Measurements from ENCODE around the gene PMM2.

PMM2 gene

DNA sequence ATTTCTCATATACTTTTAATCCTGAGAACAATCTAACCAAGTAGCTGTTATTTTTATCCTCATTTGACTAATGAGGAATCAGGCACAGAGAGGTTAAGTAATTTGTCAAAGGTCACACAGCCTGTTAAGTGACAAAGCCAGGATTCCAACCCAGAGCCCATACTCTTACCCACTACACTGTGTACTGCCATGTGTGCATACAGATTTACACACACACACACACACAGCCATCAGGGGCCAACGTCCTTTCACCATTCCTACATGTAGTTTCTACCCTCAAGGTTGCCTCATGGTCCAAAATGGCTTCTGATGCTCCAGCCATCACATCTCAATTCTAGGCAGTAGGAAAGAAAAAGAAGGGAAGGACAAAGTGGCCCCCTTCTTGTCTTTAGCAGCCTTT lies 22.3 kb upstream of the PMM2 start:
- no peaks in the 10 kb centered on the region for H3K4me1 ChIP-seq (ENCODE audit: insufficient read depth, low read length, poor library complexity, severe bottlenecking)
- TF ChIP-seq, protein P1, sequence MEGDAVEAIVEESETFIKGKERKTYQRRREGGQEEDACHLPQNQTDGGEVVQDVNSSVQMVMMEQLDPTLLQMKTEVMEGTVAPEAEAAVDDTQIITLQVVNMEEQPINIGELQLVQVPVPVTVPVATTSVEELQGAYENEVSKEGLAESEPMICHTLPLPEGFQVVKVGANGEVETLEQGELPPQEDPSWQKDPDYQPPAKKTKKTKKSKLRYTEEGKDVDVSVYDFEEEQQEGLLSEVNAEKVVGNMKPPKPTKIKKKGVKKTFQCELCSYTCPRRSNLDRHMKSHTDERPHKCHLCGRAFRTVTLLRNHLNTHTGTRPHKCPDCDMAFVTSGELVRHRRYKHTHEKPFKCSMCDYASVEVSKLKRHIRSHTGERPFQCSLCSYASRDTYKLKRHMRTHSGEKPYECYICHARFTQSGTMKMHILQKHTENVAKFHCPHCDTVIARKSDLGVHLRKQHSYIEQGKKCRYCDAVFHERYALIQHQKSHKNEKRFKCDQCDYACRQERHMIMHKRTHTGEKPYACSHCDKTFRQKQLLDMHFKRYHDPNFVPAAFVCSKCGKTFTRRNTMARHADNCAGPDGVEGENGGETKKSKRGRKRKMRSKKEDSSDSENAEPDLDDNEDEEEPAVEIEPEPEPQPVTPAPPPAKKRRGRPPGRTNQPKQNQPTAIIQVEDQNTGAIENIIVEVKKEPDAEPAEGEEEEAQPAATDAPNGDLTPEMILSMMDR (conservative IDR thresholded peaks at IDR 0.05; ENCODE audit: low read length): no peak
- no peak for TF ChIP-seq EZH2phosphoT487 (IDR thresholded peaks at IDR 0.05; ENCODE audit: borderline replicate concordance)
- H3F3A ChIP-seq (ENCODE audit: low read depth): no peaks in the 10 kb centered on the region
- H3K9me2 ChIP-seq (replicated peaks; ENCODE audit: low read depth, low read length): no peaks in the 10 kb centered on the region
- no peaks in the 10 kb centered on the region for H4K20me1 ChIP-seq (ENCODE audit: insufficient read depth, low read length, poor library complexity, severe bottlenecking)
- H2AFZ ChIP-seq (ENCODE audit: low read length): no peak overlapping the region
- H3K36me3 ChIP-seq (ENCODE audit: insufficient read depth, low read length): no peaks in the 10 kb centered on the region
- no peaks in the 10 kb centered on the region for H3K9me3 ChIP-seq (ENCODE audit: insufficient read depth, low read depth, low read length)
- H3K79me2 ChIP-seq (ENCODE audit: insufficient read depth, low read length): no peaks in the 10 kb centered on the region
- no peak overlapping the region for H3K9ac ChIP-seq (ENCODE audit: low read depth, low read length, poor library complexity, severe bottlenecking)
- H3K27me3 ChIP-seq (ENCODE audit: insufficient read depth, low read length, poor library complexity, severe bottlenecking): no peaks in the 10 kb centered on the region
- no peak overlapping the region for H3K4me3 ChIP-seq (ENCODE audit: low read length, poor library complexity, severe bottlenecking)
- H3K4me2 ChIP-seq (ENCODE audit: low read depth, low read length, poor library complexity, severe bottlenecking): no peak overlapping the region

DNA sequence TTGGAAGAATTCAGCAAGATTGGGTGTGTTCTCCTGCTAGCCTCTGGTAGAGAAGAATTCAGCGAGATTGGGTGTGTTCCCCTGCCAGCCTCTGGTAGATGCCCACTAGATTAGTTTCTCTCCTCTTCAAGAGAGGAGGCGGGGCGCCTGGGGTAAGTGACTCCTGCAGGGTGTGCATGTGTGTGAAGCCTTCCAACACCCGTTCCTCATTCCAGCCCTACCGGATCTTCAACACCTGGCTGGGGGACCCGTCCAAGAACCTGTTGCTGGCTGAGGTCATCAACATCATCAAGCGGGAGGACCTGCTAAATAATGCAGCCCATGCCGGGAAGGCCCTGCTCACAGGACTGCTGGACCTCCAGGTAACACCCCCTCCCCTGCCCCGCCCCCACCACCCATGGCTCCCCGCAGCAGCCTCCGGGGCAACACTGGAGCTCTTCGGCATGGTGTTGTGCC lies 21.5 kb upstream of the PMM2 start:
- Histone ChIP-seq H2AFZ (ENCODE audit: low read length) (no peak overlapping the region), H3K9me2 (replicated peaks; ENCODE audit: low read depth, low read length) (no peaks in the 10 kb centered on the region), H3K4me2 (ENCODE audit: low read depth, low read length, poor library complexity, severe bottlenecking) (no peak overlapping the region), H3K79me2 (ENCODE audit: insufficient read depth, low read length) (no peaks in the 10 kb centered on the region), H3F3A (ENCODE audit: low read depth) (no peaks in the 10 kb centered on the region), H3K9me3 (ENCODE audit: insufficient read depth, low read depth, low read length) (no peaks in the 10 kb centered on the region), H4K20me1 (ENCODE audit: insufficient read depth, low read length, poor library complexity, severe bottlenecking) (no peaks in the 10 kb centered on the region), H3K4me1 (ENCODE audit: insufficient read depth, low read length, poor library complexity, severe bottlenecking) (no peaks in the 10 kb centered on the region), H3K27me3 (ENCODE audit: insufficient read depth, low read length, poor library complexity, severe bottlenecking) (no peaks in the 10 kb centered on the region), H3K9ac (ENCODE audit: low read depth, low read length, poor library complexity, severe bottlenecking) (no peak overlapping the region), H3K36me3 (ENCODE audit: insufficient read depth, low read length) (no peaks in the 10 kb centered on the region), H3K4me3 (ENCODE audit: low read length, poor library complexity, severe bottlenecking) (no peak overlapping the region)
- no peak for TF ChIP-seq EZH2phosphoT487 (IDR thresholded peaks at IDR 0.05; ENCODE audit: borderline replicate concordance)
- TF ChIP-seq, protein P1 (conservative IDR thresholded peaks at IDR 0.05; ENCODE audit: low read length): no peak

DNA sequence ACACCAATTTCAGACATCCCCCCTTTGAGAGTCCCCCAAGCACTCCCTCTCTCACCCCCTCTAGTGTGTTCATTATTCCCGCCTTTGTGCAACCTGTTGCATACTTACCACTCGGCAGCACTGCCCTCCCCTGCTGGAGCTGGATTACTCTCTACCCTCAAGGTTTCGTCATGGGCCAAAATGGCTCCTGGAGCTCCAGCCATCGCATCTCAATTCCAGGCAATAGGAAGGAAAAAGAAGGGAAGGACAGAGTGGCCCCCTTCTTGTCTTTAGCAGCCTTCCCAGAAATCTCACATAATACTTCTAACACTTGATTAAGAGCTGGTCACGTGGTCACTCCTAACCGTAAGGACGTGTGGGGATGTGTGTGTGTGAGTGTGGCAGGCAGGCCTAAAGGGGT lies 20.4 kb upstream of the PMM2 start:
- no peak overlapping the region for H3K4me3 ChIP-seq (ENCODE audit: low read length, poor library complexity, severe bottlenecking)
- H3K4me2 ChIP-seq (ENCODE audit: low read depth, low read length, poor library complexity, severe bottlenecking): no peak overlapping the region

More for the DNA sequence above, 20.4 kb upstream of the PMM2 start:
- no peaks in the 10 kb centered on the region for H4K20me1 ChIP-seq (ENCODE audit: insufficient read depth, low read length, poor library complexity, severe bottlenecking)
- no peak overlapping the region for H3K9ac ChIP-seq (ENCODE audit: low read depth, low read length, poor library complexity, severe bottlenecking)
- H2AFZ ChIP-seq (ENCODE audit: low read length): no peak overlapping the region
- no peaks in the 10 kb centered on the region for H3K4me1 ChIP-seq (ENCODE audit: insufficient read depth, low read length, poor library complexity, severe bottlenecking)
- no peaks in the 10 kb centered on the region for H3K27me3 ChIP-seq (ENCODE audit: insufficient read depth, low read length, poor library complexity, severe bottlenecking)
- H3K9me2 ChIP-seq (replicated peaks; ENCODE audit: low read depth, low read length): no peaks in the 10 kb centered on the region
- no peaks in the 10 kb centered on the region for H3F3A ChIP-seq (ENCODE audit: low read depth)
- H3K36me3 ChIP-seq (ENCODE audit: insufficient read depth, low read length): no peaks in the 10 kb centered on the region
- no peak for TF ChIP-seq EZH2phosphoT487 (IDR thresholded peaks at IDR 0.05; ENCODE audit: borderline replicate concordance)
- TF ChIP-seq, protein P1 (conservative IDR thresholded peaks at IDR 0.05; ENCODE audit: low read length): no peak
- no peaks in the 10 kb centered on the region for H3K9me3 ChIP-seq (ENCODE audit: insufficient read depth, low read depth, low read length)
- no peaks in the 10 kb centered on the region for H3K79me2 ChIP-seq (ENCODE audit: insufficient read depth, low read length)

Data from Loucy (cell line).